NCI-H748 (cell line): ENCODE measurements around the gene B4GALT4.
"Not testable (repeated sequence)": the region's sequence is repeated elsewhere in the genome, so short reads cannot be mapped to it uniquely, and the experiment has no call there.

Source experiments
- DNase-seq: peaks from one replicate; lab custom pipeline; 2025; ENCODE audit not compliant: unreplicated experiment; lab: John Stamatoyannopoulos, UW

Gene B4GALT4

GRCh38 chr3:119240591-119241434 is at the start of gene B4GALT4:
TSS of gene B4GALT4 (minus strand) at chr3:119240878. CDS start at chr3:119230099, 10,779 bp downstream.
- peak; percentile 88 for DNase-seq

- no peak for DNase-seq
Observed at GRCh38 chr3:119289404-119289770, 48.7 kb upstream of the B4GALT4 start.

- no peak for DNase-seq
Observed at GRCh38 chr3:119288669-119289403, 48.2 kb upstream of the B4GALT4 start.

- no peak for DNase-seq
Observed at GRCh38 chr3:119279584-119280243, 39.0 kb upstream of the B4GALT4 start.

- DNase-seq, result peak; percentile 79
Observed at GRCh38 chr3:119279101-119279554, 38.5 kb upstream of the B4GALT4 start.

GRCh38 chr3:119276680-119277079 is 36.0 kb upstream of the B4GALT4 start:
- DNase-seq, result no peak

GRCh38 chr3:119270212-119270611 is 29.5 kb upstream of the B4GALT4 start:
- not testable (repeated sequence) for DNase-seq

GRCh38 chr3:119261055-119261454 is 20.4 kb upstream of the B4GALT4 start:
- no peak for DNase-seq

- DNase-seq, result no peak
Observed at GRCh38 chr3:119259821-119260220, 19.1 kb upstream of the B4GALT4 start.

- no peak for DNase-seq
Observed at GRCh38 chr3:119258915-119259314, 18.2 kb upstream of the B4GALT4 start.

- no peak for DNase-seq
Observed at GRCh38 chr3:119257654-119258410, 17.2 kb upstream of the B4GALT4 start.

- DNase-seq, result no peak
Observed at GRCh38 chr3:119257111-119257510, 16.4 kb upstream of the B4GALT4 start.

- no peak for DNase-seq
Observed at GRCh38 chr3:119255214-119255613, 14.5 kb upstream of the B4GALT4 start.

- DNase-seq, result peak; percentile 10
Observed at GRCh38 chr3:119245778-119246177, 5.1 kb upstream of the B4GALT4 start.

- no peak for DNase-seq
Observed at GRCh38 chr3:119243712-119244111, 3.0 kb upstream of the B4GALT4 start.

GRCh38 chr3:119243058-119243529 is 2.4 kb upstream of the B4GALT4 start:
- not testable (repeated sequence) for DNase-seq

- DNase-seq, result not testable (repeated sequence)
Observed at GRCh38 chr3:119242387-119243057, 1.8 kb upstream of the B4GALT4 start.

GRCh38 chr3:119240101-119240590 is 532 bp downstream of the B4GALT4 start:
- peak; percentile 50 for DNase-seq

- DNase-seq, result no peak
Observed at GRCh38 chr3:119239206-119239820, 1.4 kb downstream of the B4GALT4 start.
